ENCODE data around the gene PRMT7.

DNA sequence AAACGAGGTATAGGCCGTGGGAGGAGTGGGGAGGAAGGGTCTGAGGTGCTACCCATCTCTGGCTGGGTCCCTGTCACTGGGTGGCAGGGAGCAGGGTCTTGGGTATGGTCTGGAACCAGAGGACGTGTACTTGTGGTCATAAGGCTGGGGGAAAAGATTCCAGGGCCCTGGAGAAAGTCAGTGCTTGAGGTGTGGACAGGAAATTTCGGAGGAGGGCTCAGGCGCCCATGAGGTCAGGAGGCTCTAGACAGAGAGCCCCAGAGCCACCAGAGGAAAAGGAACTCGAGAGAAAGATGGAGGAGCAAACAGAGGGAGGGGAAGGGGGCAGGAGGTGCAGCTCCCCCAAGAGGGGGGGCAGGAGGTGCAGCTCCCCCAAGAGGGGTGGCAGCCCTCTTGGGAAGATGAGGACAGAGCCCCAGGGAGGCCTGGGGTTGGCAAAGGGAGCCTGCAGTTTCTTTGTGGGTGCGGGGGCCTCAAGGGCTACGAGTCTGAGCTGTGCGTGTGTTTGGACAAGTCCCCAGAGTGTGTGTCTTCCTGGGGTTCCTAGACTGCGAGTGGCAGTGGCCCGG lies 47.2 kb upstream of the PRMT7 start:
- TF ChIP-seq, protein P1, sequence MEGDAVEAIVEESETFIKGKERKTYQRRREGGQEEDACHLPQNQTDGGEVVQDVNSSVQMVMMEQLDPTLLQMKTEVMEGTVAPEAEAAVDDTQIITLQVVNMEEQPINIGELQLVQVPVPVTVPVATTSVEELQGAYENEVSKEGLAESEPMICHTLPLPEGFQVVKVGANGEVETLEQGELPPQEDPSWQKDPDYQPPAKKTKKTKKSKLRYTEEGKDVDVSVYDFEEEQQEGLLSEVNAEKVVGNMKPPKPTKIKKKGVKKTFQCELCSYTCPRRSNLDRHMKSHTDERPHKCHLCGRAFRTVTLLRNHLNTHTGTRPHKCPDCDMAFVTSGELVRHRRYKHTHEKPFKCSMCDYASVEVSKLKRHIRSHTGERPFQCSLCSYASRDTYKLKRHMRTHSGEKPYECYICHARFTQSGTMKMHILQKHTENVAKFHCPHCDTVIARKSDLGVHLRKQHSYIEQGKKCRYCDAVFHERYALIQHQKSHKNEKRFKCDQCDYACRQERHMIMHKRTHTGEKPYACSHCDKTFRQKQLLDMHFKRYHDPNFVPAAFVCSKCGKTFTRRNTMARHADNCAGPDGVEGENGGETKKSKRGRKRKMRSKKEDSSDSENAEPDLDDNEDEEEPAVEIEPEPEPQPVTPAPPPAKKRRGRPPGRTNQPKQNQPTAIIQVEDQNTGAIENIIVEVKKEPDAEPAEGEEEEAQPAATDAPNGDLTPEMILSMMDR (IDR thresholded peaks at IDR 0.05 in 8 of 11, conservative IDR thresholded peaks at IDR 0.05 in 3 of 11) = no peak
- TF ChIP-seq POLR2A (IDR thresholded peaks at IDR 0.05) = no peak
